SK-N-MC (cell line): ENCODE data around the gene SERPINA3.

ENCODE experiments used
- EZH2 ChIP-seq: fragments of 200-600 bp; sonication (generic); IDR thresholded peaks from one replicate; pipeline ENCODE4 v1.6.1; 2017; ENCODE audit warnings: antibody characterized with exemption
- POLR2AphosphoS5 ChIP-seq: IDR thresholded peaks from 2 replicates; pipeline ENCODE4 v1.6.1; 2012; ENCODE audit warnings: mild to moderate bottlenecking, low read depth, low read length, borderline replicate concordance

DNA sequence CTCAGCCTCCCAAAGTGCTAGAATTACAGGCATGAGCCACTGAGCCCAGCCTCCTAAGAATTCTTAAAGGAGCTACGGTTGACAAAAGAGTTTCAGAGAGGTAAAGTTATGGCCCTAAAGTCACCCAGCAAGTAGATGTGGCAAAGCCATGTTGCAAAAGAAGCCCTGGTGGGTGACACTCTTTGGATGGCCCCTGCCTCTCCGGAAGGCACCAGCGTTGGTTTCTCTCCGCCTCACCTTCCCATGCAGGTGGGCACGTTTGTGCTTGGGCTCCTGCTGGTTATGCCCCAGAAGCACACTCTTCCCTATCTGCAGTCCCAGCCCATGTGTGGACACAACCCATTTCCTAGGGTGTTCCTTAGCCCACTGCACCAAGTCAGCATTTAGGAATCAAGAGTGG, 9.5 kb upstream of the SERPINA3 start:
- TF ChIP-seq EZH2 (no peak), POLR2AphosphoS5 (no peak)
